Panc1 (cell line): ENCODE data around the gene NCBP2L. TPM values are rescaled to one million over a fixed set of nuclear protein-coding genes. Genes with fewer than 3 reads are reported as not detected.

Experiments used
- ATAC-seq: fragments of 200-7000 bp; cut with Tn5 transposase; 2 replicates; pipeline ENCODE4 v1.9.1; 2020; ENCODE audit warnings: mild to moderate bottlenecking, moderate library complexity
- BruUV-seq: library from RNA; stranded (reverse); fragments of 400-500 nt; replicated peaks from 2 replicates; lab custom pipeline; 2021; lab: Mats Ljungman, UMichigan
- CTCF ChIA-PET: fragments of 300-600 bp; sonication (Branson Sonifier 250); formaldehyde crosslinking; loops from one replicate; lab custom pipeline; 2022; ENCODE audit warnings: antibody characterized with exemption; lab: Charles Lee
- POLR2A ChIA-PET: fragments of 300-600 bp; sonication (Branson Sonifier 250); formaldehyde crosslinking; loops from one replicate; lab custom pipeline; 2022; ENCODE audit warnings: antibody characterized with exemption; lab: Charles Lee
- DNase-seq: peaks from one replicate; pipeline ENCODE4 v3.0.0-alpha.2; 2010; ENCODE audit warnings: low read depth, low spot score
- H3K27ac ChIP-seq: 2 replicates; pipeline ENCODE4 v1.5.1; 2011; ENCODE audit warnings: mild to moderate bottlenecking, low read length, inconsistent platforms
- H3K27me3 ChIP-seq: fragments of 200-500 bp; sonication (Bioruptor generic); 2 replicates; pipeline ENCODE4 v1.6.0; 2014; ENCODE audit warnings: low read length, inconsistent platforms; ENCODE audit not compliant: control insufficient read depth, insufficient read depth
- H3K36me3 ChIP-seq: fragments of 200-500 bp; sonication (Bioruptor generic); 2 replicates; pipeline ENCODE4 v1.5.1; 2014; ENCODE audit warnings: inconsistent platforms, mild to moderate bottlenecking, low read length, moderate library complexity; ENCODE audit not compliant: control insufficient read depth, insufficient read depth
- H3K4me1 ChIP-seq: 2 replicates; pipeline ENCODE4 v1.5.1; 2011; ENCODE audit warnings: inconsistent platforms, mild to moderate bottlenecking, low read length, moderate library complexity; ENCODE audit not compliant: control insufficient read depth, insufficient read depth
- H3K4me3 ChIP-seq, 2 experiments: 2 replicates each; pipeline ENCODE4 v1.5.1; 2011 to 2012; ENCODE audit warnings: low read depth in 2 of 2, low read length in 2 of 2, mild to moderate bottlenecking in 2 of 2, inconsistent platforms in 1 of 2, moderate library complexity in 1 of 2
- H3K9me3 ChIP-seq: fragments of 200-500 bp; sonication (Bioruptor generic); 2 replicates; pipeline ENCODE4 v1.5.1; 2014; ENCODE audit warnings: low read depth, mild to moderate bottlenecking, inconsistent platforms, low read length, moderate library complexity; ENCODE audit not compliant: control insufficient read depth, insufficient read depth
- POLR2AphosphoS5 ChIP-seq: IDR thresholded peaks from 2 replicates; pipeline ENCODE4 v1.6.1; 2012; ENCODE audit warnings: mild to moderate bottlenecking, low read depth, low read length, moderate library complexity
- SIN3A ChIP-seq: IDR thresholded peaks from 2 replicates; pipeline ENCODE4 v1.6.1; 2012; ENCODE audit warnings: low read depth, mild to moderate bottlenecking, low read length, moderate library complexity, borderline replicate concordance; ENCODE audit not compliant: insufficient read depth
- TCF7L2 ChIP-seq: IDR thresholded peaks from 2 replicates; pipeline ENCODE4 v1.6.1; 2011; ENCODE audit warnings: mild to moderate bottlenecking, low read depth, low read length, inconsistent platforms
- in situ Hi-C: cut with HindIII; loops from 2 replicates; pipeline ENCODE4 v1.10.0; 2016; ENCODE audit warnings: low sequenced_read_pairs, low pct_unique_long_range_greater_than_20kb
- intact Hi-C: fragments of 100-400 bp; cut with micrococcal nuclease; formaldehyde crosslinking; loops from one replicate; pipeline ENCODE4 v1.10.0; 2022; ENCODE audit not compliant: unreplicated experiment
- total RNA-seq: library from RNA; stranded (reverse); gene quantifications from one replicate; pipeline ENCODE4 v1.2.1, GENCODE V29; 2021; ENCODE audit not compliant: unreplicated experiment
- TF ChIP-seq, protein P1 (sequence below): fragments of 450-650 bp; IDR thresholded peaks from 2 replicates; pipeline ENCODE4 v1.5.1; 2017; ENCODE audit warnings: mild to moderate bottlenecking
- TF ChIP-seq, protein P2 (sequence below), 2 experiments: IDR thresholded peaks; 2 replicates each; pipeline ENCODE4 v1.6.1; 2011 to 2012; ENCODE audit warnings: low read depth in 2 of 2, control low read depth in 1 of 2, low read length in 1 of 2, mild to moderate bottlenecking in 1 of 2, moderate library complexity in 1 of 2; ENCODE audit not compliant: insufficient read depth in 1 of 2

Gene NCBP2L
- total RNA-seq, 1 experiment from 2014 or later, result not detected

DNA sequence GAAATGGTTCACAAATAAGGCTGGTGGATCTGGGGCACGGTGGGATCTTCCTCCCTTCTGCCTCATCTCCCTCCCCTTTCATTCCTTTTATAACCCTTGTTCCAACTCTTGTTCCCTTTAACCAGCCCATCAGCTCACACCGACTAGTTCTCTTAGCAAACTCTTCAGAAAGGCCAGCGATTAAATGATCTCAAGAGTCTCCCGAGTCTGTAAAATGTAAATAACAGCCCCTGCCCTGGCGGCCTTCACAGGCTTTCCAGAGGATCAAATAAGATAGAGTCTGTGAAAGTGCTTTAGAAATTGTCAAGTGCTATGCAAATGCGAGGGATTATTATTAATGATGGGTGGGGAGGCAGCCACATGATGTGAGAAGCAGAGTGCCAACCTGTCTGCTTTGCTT is 29.0 kb upstream of the NCBP2L start:
- H3K27ac ChIP-seq, result no peak overlapping the region
- H3K36me3 ChIP-seq, result no peaks in the 10 kb centered on the region
- ChIA-PET POLR2A (no interaction called here), CTCF (no interaction called here)
- BruUV-seq, result no TSS peak
- ATAC-seq (no peak), DNase-seq (no peak)
- H3K27me3 ChIP-seq, result peaks cover 3% of the 10 kb centered on the region; the same call in 1 of the 2 replicates
- intact Hi-C loops (no loop called here), in situ Hi-C loops (no loop called here)
- no peak overlapping the region for H3K4me3 ChIP-seq
- H3K4me1 ChIP-seq, result no peaks in the 10 kb centered on the region
- no peaks in the 10 kb centered on the region for H3K9me3 ChIP-seq
- TF ChIP-seq TCF7L2, result no peak
- TF ChIP-seq, protein P1, sequence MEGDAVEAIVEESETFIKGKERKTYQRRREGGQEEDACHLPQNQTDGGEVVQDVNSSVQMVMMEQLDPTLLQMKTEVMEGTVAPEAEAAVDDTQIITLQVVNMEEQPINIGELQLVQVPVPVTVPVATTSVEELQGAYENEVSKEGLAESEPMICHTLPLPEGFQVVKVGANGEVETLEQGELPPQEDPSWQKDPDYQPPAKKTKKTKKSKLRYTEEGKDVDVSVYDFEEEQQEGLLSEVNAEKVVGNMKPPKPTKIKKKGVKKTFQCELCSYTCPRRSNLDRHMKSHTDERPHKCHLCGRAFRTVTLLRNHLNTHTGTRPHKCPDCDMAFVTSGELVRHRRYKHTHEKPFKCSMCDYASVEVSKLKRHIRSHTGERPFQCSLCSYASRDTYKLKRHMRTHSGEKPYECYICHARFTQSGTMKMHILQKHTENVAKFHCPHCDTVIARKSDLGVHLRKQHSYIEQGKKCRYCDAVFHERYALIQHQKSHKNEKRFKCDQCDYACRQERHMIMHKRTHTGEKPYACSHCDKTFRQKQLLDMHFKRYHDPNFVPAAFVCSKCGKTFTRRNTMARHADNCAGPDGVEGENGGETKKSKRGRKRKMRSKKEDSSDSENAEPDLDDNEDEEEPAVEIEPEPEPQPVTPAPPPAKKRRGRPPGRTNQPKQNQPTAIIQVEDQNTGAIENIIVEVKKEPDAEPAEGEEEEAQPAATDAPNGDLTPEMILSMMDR, result no peak
- no peak for TF ChIP-seq SIN3A
- no peak for TF ChIP-seq POLR2AphosphoS5
- TF ChIP-seq, protein P2, sequence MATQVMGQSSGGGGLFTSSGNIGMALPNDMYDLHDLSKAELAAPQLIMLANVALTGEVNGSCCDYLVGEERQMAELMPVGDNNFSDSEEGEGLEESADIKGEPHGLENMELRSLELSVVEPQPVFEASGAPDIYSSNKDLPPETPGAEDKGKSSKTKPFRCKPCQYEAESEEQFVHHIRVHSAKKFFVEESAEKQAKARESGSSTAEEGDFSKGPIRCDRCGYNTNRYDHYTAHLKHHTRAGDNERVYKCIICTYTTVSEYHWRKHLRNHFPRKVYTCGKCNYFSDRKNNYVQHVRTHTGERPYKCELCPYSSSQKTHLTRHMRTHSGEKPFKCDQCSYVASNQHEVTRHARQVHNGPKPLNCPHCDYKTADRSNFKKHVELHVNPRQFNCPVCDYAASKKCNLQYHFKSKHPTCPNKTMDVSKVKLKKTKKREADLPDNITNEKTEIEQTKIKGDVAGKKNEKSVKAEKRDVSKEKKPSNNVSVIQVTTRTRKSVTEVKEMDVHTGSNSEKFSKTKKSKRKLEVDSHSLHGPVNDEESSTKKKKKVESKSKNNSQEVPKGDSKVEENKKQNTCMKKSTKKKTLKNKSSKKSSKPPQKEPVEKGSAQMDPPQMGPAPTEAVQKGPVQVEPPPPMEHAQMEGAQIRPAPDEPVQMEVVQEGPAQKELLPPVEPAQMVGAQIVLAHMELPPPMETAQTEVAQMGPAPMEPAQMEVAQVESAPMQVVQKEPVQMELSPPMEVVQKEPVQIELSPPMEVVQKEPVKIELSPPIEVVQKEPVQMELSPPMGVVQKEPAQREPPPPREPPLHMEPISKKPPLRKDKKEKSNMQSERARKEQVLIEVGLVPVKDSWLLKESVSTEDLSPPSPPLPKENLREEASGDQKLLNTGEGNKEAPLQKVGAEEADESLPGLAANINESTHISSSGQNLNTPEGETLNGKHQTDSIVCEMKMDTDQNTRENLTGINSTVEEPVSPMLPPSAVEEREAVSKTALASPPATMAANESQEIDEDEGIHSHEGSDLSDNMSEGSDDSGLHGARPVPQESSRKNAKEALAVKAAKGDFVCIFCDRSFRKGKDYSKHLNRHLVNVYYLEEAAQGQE (IDR thresholded peaks at IDR 0.05; ENCODE audit: insufficient read depth in 1 of 2, low read depth in 2 of 2, low read length in 1 of 2), result no peak

DNA sequence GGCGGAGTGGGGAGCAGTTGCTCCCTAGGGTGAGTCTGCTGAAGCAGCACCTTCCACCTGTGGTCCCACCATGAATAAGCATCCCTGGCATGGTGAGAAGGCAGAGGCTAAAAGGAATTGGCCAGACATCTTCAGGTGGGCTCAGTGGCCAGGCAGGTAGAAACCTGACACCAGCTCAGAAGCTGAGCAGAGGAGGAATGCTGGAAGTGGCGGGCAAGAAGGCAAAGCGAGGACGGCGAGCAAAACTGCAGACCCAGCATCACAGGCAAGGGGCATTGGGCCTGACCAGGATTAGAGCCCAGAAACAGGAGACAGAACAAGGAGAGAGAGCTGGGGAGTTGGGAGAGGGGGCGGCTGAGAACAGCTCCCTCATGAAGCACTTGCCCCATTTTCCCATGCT is 27.3 kb upstream of the NCBP2L start:
- intact Hi-C loops, result no loop called here
- no TSS peak for BruUV-seq
- no peak for TF ChIP-seq POLR2AphosphoS5
- TF ChIP-seq SIN3A, result no peak
- TF ChIP-seq, protein P1, result no peak
- TF ChIP-seq, protein P2 (IDR thresholded peaks at IDR 0.05; ENCODE audit: insufficient read depth in 1 of 2, low read depth in 2 of 2, low read length in 1 of 2), result no peak
- TF ChIP-seq TCF7L2, result no peak
- no peak for ATAC-seq
- no peak overlapping the region for H3K4me3 ChIP-seq
- H3K27ac ChIP-seq, result no peak overlapping the region
- H3K9me3 ChIP-seq, result no peaks in the 10 kb centered on the region
- H3K27me3 ChIP-seq, result peaks cover 3% of the 10 kb centered on the region; the same call in 1 of the 2 replicates
- no peak for DNase-seq
- POLR2A ChIA-PET, result no interaction called here
- no peaks in the 10 kb centered on the region for H3K4me1 ChIP-seq
- CTCF ChIA-PET, result interaction anchor here (0.6 kb wide), 1 partner anchor 290 kb away, joined by 4 read pairs; no protein-coding TSS in a partner anchor
- in situ Hi-C loops, result no loop called here
- no peaks in the 10 kb centered on the region for H3K36me3 ChIP-seq
